Diencephalon (tissue), 1 donor: ENCODE data around the gene SERPINA4. TPM values are rescaled to one million over a fixed set of nuclear protein-coding genes. Genes with fewer than 3 reads are reported as not detected.

Experiments used
- total RNA-seq: library from RNA; depleted of rRNA; stranded (reverse); fragments of >200 nt; gene quantifications from one replicate; pipeline ENCODE4 v1.2.3, GENCODE V29; 2014

Gene SERPINA4, protein sequence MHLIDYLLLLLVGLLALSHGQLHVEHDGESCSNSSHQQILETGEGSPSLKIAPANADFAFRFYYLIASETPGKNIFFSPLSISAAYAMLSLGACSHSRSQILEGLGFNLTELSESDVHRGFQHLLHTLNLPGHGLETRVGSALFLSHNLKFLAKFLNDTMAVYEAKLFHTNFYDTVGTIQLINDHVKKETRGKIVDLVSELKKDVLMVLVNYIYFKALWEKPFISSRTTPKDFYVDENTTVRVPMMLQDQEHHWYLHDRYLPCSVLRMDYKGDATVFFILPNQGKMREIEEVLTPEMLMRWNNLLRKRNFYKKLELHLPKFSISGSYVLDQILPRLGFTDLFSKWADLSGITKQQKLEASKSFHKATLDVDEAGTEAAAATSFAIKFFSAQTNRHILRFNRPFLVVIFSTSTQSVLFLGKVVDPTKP
- total RNA-seq: not detected

DNA sequence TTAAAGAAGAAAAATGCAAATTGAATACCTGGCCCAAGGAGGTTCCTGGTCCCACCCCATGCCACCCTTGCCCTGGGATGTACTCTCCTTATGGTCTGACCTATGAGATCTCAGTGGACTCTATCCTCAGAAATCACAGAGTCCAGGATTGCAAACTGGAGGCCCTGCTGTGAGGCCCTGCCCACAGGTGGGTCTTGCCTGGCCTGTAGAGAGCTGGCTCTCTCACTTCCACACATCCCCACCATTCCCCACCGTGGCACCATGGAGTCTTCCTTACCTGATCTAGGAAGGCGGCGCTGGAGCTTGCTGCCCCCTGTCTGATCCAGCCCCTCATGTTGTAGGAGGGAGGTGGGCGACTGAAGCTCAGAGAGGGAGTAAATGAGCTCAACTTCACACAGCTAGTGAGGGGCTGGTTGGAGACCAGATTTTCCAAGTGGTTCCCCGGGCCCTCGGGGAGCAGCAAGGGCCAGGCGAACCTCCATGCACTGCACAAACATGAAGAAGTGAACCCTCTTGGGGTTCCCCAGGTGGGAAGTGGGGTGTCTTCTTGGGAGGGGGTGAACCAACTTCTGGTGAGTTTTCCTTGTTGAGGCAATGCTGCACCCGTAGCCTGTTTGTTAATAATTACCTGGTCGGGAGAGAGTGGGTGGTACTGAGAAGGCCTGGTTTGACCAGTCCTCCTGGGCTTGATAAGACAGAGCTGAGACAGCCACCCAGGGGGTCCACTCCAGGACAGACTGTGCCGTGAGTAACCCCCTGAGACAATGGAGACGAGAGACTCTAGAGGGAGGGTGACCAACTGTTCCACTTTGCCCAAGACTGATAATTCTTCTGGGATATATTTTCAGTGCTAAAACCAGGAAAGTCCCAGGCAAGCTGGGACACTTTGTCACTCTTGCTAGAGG, at the start of gene SERPINA4:
TSS of gene SERPINA4 (plus strand) at position 692 of the 905 bp plus-strand sequence. CDS start 2,041 bp downstream, outside the sequence.

GRCh38 chr14:94581127-94581999, 20.1 kb downstream of the SERPINA4 start, which contains the start of gene SERPINA5:
SERPINA5 (plus strand) TSS chr14:94581426; CDS start chr14:94587363, 5,937 bp downstream.

GRCh38 chr14:94612174-94612573, 50.9 kb downstream of the SERPINA4 start, which contains the start of gene SERPINA3:
SERPINA3 (plus strand) TSS chr14:94612391; CDS start chr14:94614442, 2,051 bp downstream.

Other genes with a start within 250 kb of the SERPINA4 start
- not detected for gene SERPINA6, start 238.1 kb upstream of the SERPINA4 start, total RNA-seq
- gene SERPINA2, start 194.7 kb upstream of the SERPINA4 start, total RNA-seq: not detected
- 3.2 TPM for gene SERPINA1, start 172.8 kb upstream of the SERPINA4 start, total RNA-seq
- gene SERPINA11, start 108.6 kb upstream of the SERPINA4 start, total RNA-seq: not detected
- not detected for gene SERPINA9, start 85.2 kb upstream of the SERPINA4 start, total RNA-seq
- gene SERPINA12, start 52.0 kb upstream of the SERPINA4 start, total RNA-seq: not detected
- 0.69 TPM for gene SERPINA5, start 20.0 kb downstream of the SERPINA4 start, total RNA-seq
- gene SERPINA3, start 50.9 kb downstream of the SERPINA4 start, total RNA-seq: 2.5 TPM
- gene GSC, start 208.7 kb downstream of the SERPINA4 start, total RNA-seq: 0.46 TPM